ENCODE data around the gene JMJD6. TPM values are rescaled to one million over a fixed set of nuclear protein-coding genes. Genes with fewer than 3 reads are reported as not detected.
"Not testable (repeated sequence)": the region's sequence is repeated elsewhere in the genome, so short reads cannot be mapped to it uniquely, and the experiment has no call there.

Gene JMJD6
- total RNA-seq, 1 donor from 2014 or later = 15.7 TPM

- no peak for DNase-seq (ENCODE audit: low spot score in 2 of 2, unreplicated experiment in 2 of 2)
- Mint-ChIP-seq H3K4me3 (no peak overlapping the region), H3K27ac (peak overlapping the region; percentile 9), H3K27me3 (ENCODE audit: low read depth) (no peaks in the 10 kb centered on the region), H3K9me3 (no peaks in the 10 kb centered on the region), H3K36me3 (peaks cover 40% of the 10 kb centered on the region), H3K4me1 (peaks cover 4% of the 10 kb centered on the region)
- TF ChIP-seq, protein P1, sequence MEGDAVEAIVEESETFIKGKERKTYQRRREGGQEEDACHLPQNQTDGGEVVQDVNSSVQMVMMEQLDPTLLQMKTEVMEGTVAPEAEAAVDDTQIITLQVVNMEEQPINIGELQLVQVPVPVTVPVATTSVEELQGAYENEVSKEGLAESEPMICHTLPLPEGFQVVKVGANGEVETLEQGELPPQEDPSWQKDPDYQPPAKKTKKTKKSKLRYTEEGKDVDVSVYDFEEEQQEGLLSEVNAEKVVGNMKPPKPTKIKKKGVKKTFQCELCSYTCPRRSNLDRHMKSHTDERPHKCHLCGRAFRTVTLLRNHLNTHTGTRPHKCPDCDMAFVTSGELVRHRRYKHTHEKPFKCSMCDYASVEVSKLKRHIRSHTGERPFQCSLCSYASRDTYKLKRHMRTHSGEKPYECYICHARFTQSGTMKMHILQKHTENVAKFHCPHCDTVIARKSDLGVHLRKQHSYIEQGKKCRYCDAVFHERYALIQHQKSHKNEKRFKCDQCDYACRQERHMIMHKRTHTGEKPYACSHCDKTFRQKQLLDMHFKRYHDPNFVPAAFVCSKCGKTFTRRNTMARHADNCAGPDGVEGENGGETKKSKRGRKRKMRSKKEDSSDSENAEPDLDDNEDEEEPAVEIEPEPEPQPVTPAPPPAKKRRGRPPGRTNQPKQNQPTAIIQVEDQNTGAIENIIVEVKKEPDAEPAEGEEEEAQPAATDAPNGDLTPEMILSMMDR (IDR thresholded peaks at IDR 0.05; ENCODE audit: unreplicated experiment) = no peak
Observed at GRCh38 chr17:76716146-76716838, 10.1 kb downstream of the JMJD6 start.

DNA sequence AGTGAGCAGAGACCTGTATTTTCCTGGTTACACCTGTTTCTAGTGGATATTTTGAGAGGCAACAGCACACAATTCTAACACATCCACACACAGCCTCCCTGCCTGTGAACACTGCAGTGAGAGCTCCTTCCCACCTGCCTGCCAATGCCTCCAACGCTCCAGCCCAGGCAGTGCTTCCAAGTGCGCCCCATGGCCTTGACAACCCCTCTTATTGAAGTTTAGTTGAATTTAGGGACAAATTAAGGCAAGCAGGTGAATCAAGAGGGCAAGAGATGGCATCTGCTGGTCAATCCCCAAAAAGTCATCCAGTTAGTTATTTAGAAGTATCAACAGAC, 10.9 kb downstream of the JMJD6 start:
- Mint-ChIP-seq H3K4me3 (no peak overlapping the region), H3K9me3 (no peaks in the 10 kb centered on the region), H3K27me3 (ENCODE audit: low read depth) (no peaks in the 10 kb centered on the region), H3K27ac (no peak overlapping the region), H3K36me3 (peaks cover 35% of the 10 kb centered on the region), H3K4me1 (peaks cover 7% of the 10 kb centered on the region)
- TF ChIP-seq, protein P1 (IDR thresholded peaks at IDR 0.05; ENCODE audit: unreplicated experiment) = no peak
- DNase-seq (ENCODE audit: low spot score in 2 of 2, unreplicated experiment in 2 of 2) = no peak

DNA sequence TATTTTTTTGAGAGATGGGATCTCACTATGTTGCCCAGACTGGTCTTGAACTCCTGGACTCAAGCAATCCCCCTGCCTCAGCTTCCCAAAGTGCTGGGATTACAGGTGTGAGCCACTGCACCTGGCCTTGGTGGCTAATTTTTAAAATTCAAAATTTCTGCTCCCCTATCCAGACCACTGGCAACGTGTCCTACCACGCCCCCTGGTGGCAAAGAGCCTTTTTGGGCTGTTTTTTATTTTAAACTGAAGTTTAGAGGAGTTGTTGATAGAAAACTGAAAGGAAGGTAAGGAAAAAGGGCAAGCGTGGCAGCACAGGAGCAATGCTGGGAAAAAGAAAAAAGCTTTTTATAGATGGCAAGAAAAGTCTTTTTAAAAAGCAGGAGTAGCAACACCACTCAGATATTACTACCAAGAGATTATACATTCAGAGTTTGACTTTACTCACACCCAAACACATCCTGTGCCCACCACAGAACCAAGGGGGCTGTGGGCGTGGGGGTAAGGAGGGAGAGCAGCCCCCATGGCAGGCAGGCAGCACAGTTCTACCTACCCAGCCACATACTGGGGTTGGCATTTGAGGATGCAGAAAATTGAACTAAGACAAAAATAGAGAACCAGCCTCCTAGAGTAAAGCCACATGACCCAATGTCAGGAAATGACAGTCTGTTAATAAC, 11.4 kb downstream of the JMJD6 start:
- peaks cover 9% of the 10 kb centered on the region for H3K4me1 Mint-ChIP-seq
- TF ChIP-seq, protein P1 (IDR thresholded peaks at IDR 0.05; ENCODE audit: unreplicated experiment) = peak; percentile 88
- no peaks in the 10 kb centered on the region for H3K27me3 Mint-ChIP-seq (ENCODE audit: low read depth)
- H3K4me3 Mint-ChIP-seq = no peak overlapping the region
- DNase-seq (ENCODE audit: low spot score in 2 of 2, unreplicated experiment in 2 of 2) = peak; percentile 66 to 87
- H3K27ac Mint-ChIP-seq = no peak overlapping the region
- peaks cover 32% of the 10 kb centered on the region for H3K36me3 Mint-ChIP-seq
- no peaks in the 10 kb centered on the region for H3K9me3 Mint-ChIP-seq

DNA sequence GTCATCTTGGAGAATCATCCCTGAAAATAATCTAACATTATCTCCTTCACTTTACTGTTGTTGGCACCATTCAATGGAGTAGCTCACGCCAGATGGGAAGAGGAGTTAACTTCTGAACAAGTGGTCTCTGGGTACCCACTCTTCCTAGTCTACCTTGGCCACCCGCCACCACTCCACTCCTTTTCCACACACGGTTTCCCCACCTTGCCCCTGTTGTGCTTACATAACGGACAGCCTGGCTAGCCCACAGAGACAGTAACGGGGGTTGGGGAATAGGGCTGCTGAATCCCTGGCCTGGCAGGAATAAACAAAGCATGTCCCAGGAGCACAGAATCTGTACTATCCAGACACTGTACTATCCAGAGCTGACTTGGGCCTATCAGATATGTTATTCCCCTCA, 12.1 kb downstream of the JMJD6 start:
- Mint-ChIP-seq H3K4me1 (peaks cover 15% of the 10 kb centered on the region), H3K36me3 (peaks cover 31% of the 10 kb centered on the region), H3K27ac (no peak overlapping the region), H3K9me3 (no peaks in the 10 kb centered on the region), H3K4me3 (no peak overlapping the region), H3K27me3 (ENCODE audit: low read depth) (no peaks in the 10 kb centered on the region)
- TF ChIP-seq, protein P1 (IDR thresholded peaks at IDR 0.05; ENCODE audit: unreplicated experiment) = no peak
- DNase-seq (ENCODE audit: low spot score in 2 of 2, unreplicated experiment in 2 of 2) = no peak

- Mint-ChIP-seq H3K4me3 (no peak overlapping the region), H3K27ac (no peak overlapping the region), H3K4me1 (peaks cover 21% of the 10 kb centered on the region), H3K9me3 (no peaks in the 10 kb centered on the region), H3K36me3 (peaks cover 28% of the 10 kb centered on the region), H3K27me3 (ENCODE audit: low read depth) (no peaks in the 10 kb centered on the region)
- TF ChIP-seq, protein P1 (IDR thresholded peaks at IDR 0.05; ENCODE audit: unreplicated experiment) = no peak
- DNase-seq (ENCODE audit: low spot score in 2 of 2, unreplicated experiment in 2 of 2) = no peak
Observed at GRCh38 chr17:76713765-76714164, 12.6 kb downstream of the JMJD6 start.

DNA sequence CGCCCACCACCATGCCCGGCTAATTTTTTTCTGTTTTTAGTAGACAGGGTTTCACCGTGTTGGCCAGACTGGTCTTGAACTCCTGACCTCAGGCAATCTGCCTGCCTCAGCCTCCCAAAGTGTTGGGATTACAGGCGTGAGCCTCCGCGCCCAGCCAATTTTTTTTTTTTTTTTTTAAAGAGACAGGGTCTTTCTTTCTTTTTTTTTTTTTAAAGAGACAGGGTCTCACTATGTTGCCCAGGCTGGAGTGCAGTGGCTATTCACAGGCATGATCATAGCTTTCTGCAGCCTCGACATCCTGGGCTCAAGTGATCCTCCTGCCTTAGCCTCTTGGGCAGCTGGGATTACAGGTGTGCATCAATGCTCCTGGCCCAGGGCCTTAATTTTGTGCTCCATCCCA, 14.1 kb downstream of the JMJD6 start:
- H3K27ac Mint-ChIP-seq; H3K27me3 Mint-ChIP-seq (ENCODE audit: low read depth); H3K4me3 Mint-ChIP-seq; H3K9me3 Mint-ChIP-seq; DNase-seq (ENCODE audit: low spot score in 2 of 2, unreplicated experiment in 2 of 2): not testable (repeated sequence)
- Mint-ChIP-seq H3K4me1 (peaks cover 32% of the 10 kb centered on the region), H3K36me3 (peaks cover 21% of the 10 kb centered on the region)

Data from mesothelial cell of epicardium (in vitro differentiated cells).